Measurements from ENCODE around the gene TXNDC16. TPM values are rescaled to one million over a fixed set of nuclear protein-coding genes. Genes with fewer than 3 reads are reported as not detected.

TXNDC16 gene
- total and polyA plus RNA-seq, 5 donors: 2.6 to 7.6 (median 6.7) TPM

DNA sequence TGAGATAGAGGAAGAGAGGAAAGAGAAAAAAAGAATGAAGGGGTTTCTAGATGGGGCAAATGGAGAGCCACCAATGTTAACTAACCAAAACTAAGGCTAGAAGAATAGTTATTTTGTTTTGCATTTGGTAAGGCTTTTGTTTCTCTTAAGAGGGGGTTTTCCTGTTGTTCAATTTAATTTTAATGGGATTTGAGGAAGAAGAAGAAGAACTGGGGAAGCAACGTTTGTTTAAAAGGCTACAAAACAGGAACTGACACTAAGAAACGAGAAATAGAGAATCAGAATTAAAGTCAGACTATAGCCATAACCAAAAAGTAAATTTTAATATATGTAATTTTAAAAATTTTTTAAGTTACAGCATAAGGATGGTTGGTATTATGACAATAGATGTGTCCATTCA, 13.7 kb downstream of the TXNDC16 start:
- Histone ChIP-seq H3K4me3 (ENCODE audit: low read length) (no peak overlapping the region), H3K27me3 (ENCODE audit: control insufficient read depth, insufficient read depth) (no peaks in the 10 kb centered on the region), H3K27ac (ENCODE audit: low read length) (no peak overlapping the region), H3K4me1 (ENCODE audit: control insufficient read depth, insufficient read depth, low read length) (no peaks in the 10 kb centered on the region), H3K9me3 (ENCODE audit: control insufficient read depth, low read length) (no peaks in the 10 kb centered on the region)
- ATAC-seq (no peak), DNase-seq (no peak)
- 69% methylated on average over 2 of the region's 2 CpGs for WGBS
- intact Hi-C loops (cut with DNase I): no loop called here

DNA sequence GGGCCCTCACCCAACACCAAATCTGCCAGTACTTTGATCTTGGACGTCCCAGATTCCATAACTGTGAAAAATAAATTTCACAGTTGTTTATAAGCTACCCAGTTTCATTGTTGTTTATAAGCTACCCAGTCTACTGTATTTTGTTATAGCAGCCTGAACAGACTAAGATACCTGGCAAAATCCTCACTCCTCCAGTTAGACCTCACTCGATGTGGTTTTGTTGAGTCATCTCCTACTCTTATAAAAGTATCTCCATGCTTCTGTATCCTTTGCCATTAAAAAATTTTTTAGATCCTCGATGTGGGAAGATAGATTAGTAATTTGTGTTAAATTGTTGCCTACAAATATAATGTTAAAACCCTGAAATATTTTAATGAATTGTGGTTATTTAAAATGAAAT, 16.0 kb downstream of the TXNDC16 start:
- DNase-seq: no peak
- intact Hi-C loops (cut with DNase I): no loop called here
- ATAC-seq: no peak
- Histone ChIP-seq H3K27ac (ENCODE audit: low read length) (no peak overlapping the region), H3K27me3 (ENCODE audit: control insufficient read depth, insufficient read depth) (no peaks in the 10 kb centered on the region), H3K4me3 (ENCODE audit: low read length) (no peak overlapping the region), H3K4me1 (ENCODE audit: control insufficient read depth, insufficient read depth, low read length) (no peaks in the 10 kb centered on the region), H3K9me3 (ENCODE audit: control insufficient read depth, low read length) (no peaks in the 10 kb centered on the region)
- 90% methylated on average over 3 of the region's 3 CpGs for WGBS

DNA sequence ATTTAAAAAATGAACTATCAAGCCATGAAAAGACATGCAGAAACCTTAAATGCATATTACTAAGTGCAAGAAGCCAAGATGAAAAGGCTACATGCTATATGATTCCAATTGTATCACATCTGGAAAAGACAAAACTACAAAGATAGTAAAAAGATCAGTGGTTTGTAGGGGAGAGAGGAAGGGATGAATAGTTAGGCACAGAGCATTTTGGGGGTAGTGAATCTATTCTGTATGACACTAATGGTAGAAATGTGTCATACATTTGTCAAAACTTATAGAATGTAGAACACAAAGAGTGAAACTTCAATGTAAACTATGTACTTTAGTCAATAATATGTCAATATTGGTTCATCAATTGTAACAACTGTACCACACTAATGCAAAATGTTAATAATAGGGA, 20.8 kb downstream of the TXNDC16 start:
- ATAC-seq: no peak

DNA sequence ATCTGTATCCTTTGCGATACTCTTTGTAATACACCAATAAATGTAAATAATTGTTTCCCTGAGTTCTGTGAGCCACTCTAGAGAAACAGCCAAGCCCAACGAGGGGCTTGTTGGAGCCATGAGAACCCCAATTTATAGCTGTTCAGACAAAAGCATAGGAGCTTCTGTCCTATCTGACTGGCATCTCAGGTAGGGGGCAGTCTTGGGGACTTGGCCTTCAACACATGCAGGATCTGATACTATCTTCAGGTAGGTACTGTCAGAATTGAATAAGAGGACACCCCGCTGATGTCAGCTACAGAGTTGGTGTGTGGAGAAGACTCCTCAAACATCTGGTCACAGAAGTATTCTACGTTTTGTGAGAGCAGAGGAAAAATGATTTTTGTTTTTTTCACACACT, 25.3 kb downstream of the TXNDC16 start:
- no peaks in the 10 kb centered on the region for H3K4me1 ChIP-seq (ENCODE audit: control insufficient read depth, insufficient read depth, low read length)
- ATAC-seq (no peak), DNase-seq (no peak)
- intact Hi-C loops (cut with DNase I): no loop called here
- no peak overlapping the region for H3K27ac ChIP-seq (ENCODE audit: low read length)
- H3K27me3 ChIP-seq (ENCODE audit: control insufficient read depth, insufficient read depth): no peaks in the 10 kb centered on the region
- no peaks in the 10 kb centered on the region for H3K9me3 ChIP-seq (ENCODE audit: control insufficient read depth, low read length)
- WGBS: 85% methylated on average over 4 of the region's 4 CpGs
- no peak overlapping the region for H3K4me3 ChIP-seq (ENCODE audit: low read length)

More for the DNA sequence above, 20.8 kb downstream of the TXNDC16 start:
- Histone ChIP-seq H3K4me3 (ENCODE audit: low read length) (no peak overlapping the region), H3K27ac (ENCODE audit: low read length) (no peak overlapping the region), H3K27me3 (ENCODE audit: control insufficient read depth, insufficient read depth) (no peaks in the 10 kb centered on the region), H3K9me3 (ENCODE audit: control insufficient read depth, low read length) (no peaks in the 10 kb centered on the region), H3K4me1 (ENCODE audit: control insufficient read depth, insufficient read depth, low read length) (no peaks in the 10 kb centered on the region)
- intact Hi-C loops (cut with DNase I): no loop called here
- DNase-seq: no peak

DNA sequence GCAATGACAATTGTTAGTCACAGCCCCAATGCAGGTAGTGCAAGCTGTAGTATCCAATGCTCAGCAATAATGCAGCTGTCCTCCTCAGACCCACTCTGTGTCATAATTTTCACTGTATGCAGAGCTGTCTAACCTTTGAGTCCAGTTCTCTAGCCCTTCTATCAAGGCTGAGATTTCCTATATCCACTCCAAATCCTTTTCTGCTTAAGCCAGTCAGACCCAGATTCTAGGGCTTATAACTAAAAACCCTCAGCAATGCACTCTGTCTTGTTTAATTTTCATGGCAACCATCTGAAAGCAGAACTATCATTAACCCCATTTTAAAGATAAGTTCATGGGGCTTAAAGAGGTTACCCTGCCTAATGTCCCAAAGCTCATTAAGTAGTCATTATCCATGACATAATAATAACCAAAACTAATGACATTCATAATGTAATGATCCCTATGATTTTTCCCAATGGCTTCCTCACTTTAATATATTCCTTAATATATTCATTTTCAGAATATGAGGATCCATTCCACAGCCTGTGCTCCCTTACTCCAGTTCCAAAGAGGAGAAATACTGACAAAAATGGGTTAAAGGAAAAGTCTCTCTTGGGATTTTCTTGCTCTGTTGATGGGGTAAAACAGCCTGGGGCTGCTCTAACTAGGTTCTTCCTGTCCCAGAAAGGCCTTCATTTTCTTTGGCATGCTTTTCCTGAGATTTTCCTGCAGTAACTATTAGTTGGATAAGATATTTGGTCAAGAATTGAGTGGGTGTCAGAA, 29.5 kb downstream of the TXNDC16 start:
- intact Hi-C loops (cut with DNase I): no loop called here
- no peak overlapping the region for H3K4me3 ChIP-seq (ENCODE audit: low read length)
- H3K4me1 ChIP-seq (ENCODE audit: control insufficient read depth, insufficient read depth, low read length): no peaks in the 10 kb centered on the region
- no peak overlapping the region for H3K27ac ChIP-seq (ENCODE audit: low read length)
- no peaks in the 10 kb centered on the region for H3K9me3 ChIP-seq (ENCODE audit: control insufficient read depth, low read length)
- ATAC-seq (no peak), DNase-seq (no peak)
- no peaks in the 10 kb centered on the region for H3K27me3 ChIP-seq (ENCODE audit: control insufficient read depth, insufficient read depth)

DNA sequence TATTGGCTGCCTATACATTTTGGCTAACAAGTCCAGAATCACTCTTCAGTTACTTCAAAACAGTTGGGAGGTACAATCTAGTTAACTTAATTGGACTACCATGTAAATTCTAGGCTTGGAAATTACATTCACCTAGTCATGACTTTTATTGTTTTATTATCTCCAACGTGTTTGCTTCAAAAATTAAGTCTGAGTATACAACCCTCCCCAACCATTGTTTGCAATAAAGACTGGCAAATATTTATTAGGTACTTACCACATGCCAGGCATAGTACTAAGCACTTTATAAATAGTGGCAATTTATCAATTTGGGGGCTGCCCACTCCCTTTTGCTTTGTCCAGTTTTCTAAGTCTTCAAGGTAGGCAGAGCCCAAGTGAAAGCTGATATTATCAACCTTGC, 30.3 kb downstream of the TXNDC16 start:
- Histone ChIP-seq H3K9me3 (ENCODE audit: control insufficient read depth, low read length) (no peaks in the 10 kb centered on the region), H3K27ac (ENCODE audit: low read length) (no peak overlapping the region), H3K4me1 (ENCODE audit: control insufficient read depth, insufficient read depth, low read length) (no peaks in the 10 kb centered on the region), H3K27me3 (ENCODE audit: control insufficient read depth, insufficient read depth) (no peaks in the 10 kb centered on the region), H3K4me3 (ENCODE audit: low read length) (no peak overlapping the region)
- DNase-seq: no peak
- ATAC-seq: no peak
- intact Hi-C loops (cut with DNase I): no loop called here
- 63% methylated on average over 1 of the region's 1 CpG for WGBS

DNA sequence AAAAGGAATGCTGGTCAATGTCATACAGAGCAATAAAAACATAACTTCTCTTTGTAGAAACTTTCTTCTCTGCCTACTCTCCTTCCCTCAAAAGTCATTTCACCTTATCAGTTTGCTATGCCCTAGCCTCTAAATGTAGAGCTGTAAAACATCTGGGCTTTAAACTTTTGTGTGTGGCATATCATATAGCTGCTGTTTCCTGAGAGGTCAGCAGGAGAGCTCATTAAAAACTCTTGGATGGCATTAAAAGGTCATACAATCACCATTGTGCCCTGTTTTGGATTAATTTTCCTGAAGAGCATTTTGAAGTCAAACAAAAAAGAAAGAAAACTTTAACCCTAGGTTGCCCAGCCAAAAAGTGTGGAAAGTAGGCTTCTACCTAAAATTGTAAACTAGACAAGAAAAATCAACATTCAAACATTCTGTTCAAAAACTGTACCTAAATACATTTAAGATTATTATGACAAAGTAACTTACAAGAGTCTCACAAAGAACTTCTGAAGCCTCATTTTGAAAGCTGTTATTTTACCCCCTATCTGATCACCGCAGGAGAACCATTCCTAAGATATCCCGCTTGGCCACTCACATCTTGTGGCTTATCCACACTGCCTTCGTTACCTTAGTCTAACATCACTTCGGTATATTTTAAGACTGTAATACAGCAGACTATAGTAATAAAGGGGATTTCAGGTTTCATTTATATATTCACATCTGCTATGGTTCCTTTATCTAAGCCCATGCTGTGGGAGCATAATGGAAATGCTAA, 38.1 kb downstream of the TXNDC16 start:
- intact Hi-C loops (cut with DNase I): no loop called here
- Histone ChIP-seq H3K4me1 (ENCODE audit: control insufficient read depth, insufficient read depth, low read length) (no peaks in the 10 kb centered on the region), H3K4me3 (ENCODE audit: low read length) (no peak overlapping the region), H3K27ac (ENCODE audit: low read length) (no peak overlapping the region), H3K9me3 (ENCODE audit: control insufficient read depth, low read length) (no peaks in the 10 kb centered on the region), H3K27me3 (ENCODE audit: control insufficient read depth, insufficient read depth) (no peaks in the 10 kb centered on the region)
- ATAC-seq: no peak
- DNase-seq: no peak
- 95% methylated on average over 4 of the region's 4 CpGs for WGBS

DNA sequence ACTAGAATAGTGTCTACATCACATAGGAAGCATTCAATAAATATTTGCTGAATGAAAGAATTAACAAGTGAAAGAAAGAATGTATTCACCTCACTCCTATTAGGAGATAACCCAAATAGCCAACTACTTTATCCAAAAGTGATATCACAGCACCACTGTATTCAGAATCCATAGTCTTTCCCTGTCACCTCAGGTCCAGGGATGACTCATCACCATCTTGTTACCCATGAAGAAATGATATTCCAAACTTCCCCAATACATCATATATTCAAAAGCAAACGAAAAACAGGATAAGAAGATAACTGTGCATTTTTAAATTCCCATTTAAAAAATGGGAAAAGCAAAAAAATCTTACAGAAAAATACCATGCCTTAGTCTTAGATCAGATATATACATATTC, 39.1 kb downstream of the TXNDC16 start:
- Histone ChIP-seq H3K27ac (ENCODE audit: low read length) (no peak overlapping the region), H3K4me1 (ENCODE audit: control insufficient read depth, insufficient read depth, low read length) (no peaks in the 10 kb centered on the region), H3K27me3 (ENCODE audit: control insufficient read depth, insufficient read depth) (no peaks in the 10 kb centered on the region), H3K4me3 (ENCODE audit: low read length) (no peak overlapping the region), H3K9me3 (ENCODE audit: control insufficient read depth, low read length) (no peaks in the 10 kb centered on the region)
- ATAC-seq (no peak), DNase-seq (no peak)
- WGBS: 82% methylated on average over 1 of the region's 1 CpG
- intact Hi-C loops (cut with DNase I): no loop called here

DNA sequence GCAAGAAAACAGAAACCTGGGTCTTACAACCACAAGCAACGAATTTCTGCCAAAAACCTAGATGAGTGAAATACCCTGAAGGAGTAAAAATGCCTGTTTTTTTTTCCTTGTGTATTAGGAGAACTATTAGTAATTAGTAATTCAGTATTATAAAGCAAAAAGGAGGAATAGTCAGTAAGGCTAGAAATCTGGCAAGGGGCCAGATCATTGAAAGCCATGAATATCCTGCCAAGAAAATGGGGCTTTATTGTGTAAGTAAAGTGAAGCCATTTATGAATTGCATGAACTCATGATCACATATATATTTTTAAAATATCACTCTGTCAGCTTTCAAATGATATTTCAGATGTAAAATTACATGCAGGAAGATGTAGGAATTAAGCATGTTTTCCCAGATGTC, 57.9 kb downstream of the TXNDC16 start:
- 77% methylated on average over 1 of the region's 1 CpG for WGBS
- intact Hi-C loops (cut with DNase I): no loop called here
- H3K4me1 ChIP-seq (ENCODE audit: control insufficient read depth, insufficient read depth, low read length): no peaks in the 10 kb centered on the region
- no peak overlapping the region for H3K27ac ChIP-seq (ENCODE audit: low read length)
- no peaks in the 10 kb centered on the region for H3K27me3 ChIP-seq (ENCODE audit: control insufficient read depth, insufficient read depth)
- no peak for ATAC-seq
- no peaks in the 10 kb centered on the region for H3K9me3 ChIP-seq (ENCODE audit: control insufficient read depth, low read length)
- no peak overlapping the region for H3K4me3 ChIP-seq (ENCODE audit: low read length)
- no peak for DNase-seq

GRCh38 chr14:52485350-52485960, 66.8 kb downstream of the TXNDC16 start:
- Histone ChIP-seq H3K27me3 (ENCODE audit: control insufficient read depth, insufficient read depth) (no peaks in the 10 kb centered on the region), H3K9me3 (ENCODE audit: control insufficient read depth, low read length) (no peaks in the 10 kb centered on the region), H3K27ac (ENCODE audit: low read length) (no peak overlapping the region), H3K4me1 (ENCODE audit: control insufficient read depth, insufficient read depth, low read length) (no peaks in the 10 kb centered on the region), H3K4me3 (ENCODE audit: low read length) (no peak overlapping the region)
- 90% methylated on average over 4 of the region's 4 CpGs for WGBS
- intact Hi-C loops (cut with DNase I): no loop called here
- ATAC-seq: no peak
- DNase-seq: no peak

DNA sequence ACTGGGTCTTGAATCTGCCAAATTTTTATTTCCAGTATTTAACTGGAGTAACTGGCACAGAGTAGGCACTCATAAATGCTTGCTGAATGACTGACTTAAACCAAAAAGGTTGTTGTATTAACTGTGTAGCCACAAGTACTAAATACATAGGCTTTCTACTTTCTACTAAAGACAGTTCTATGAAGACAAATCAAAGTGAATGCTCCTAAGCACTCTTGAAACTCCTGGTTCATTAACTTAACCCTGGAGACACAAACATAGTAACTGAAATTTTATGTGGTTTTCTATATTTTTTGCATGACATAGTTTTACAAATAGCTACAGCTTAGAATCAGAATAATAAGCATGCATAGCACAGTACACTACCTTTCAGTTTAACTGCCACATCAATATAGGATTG, 70.4 kb downstream of the TXNDC16 start:
- H3K4me1 ChIP-seq (ENCODE audit: control insufficient read depth, insufficient read depth, low read length): no peaks in the 10 kb centered on the region
- no peak for ATAC-seq
- H3K9me3 ChIP-seq (ENCODE audit: control insufficient read depth, low read length): no peaks in the 10 kb centered on the region
- no peak for DNase-seq
- H3K27me3 ChIP-seq (ENCODE audit: control insufficient read depth, insufficient read depth): no peaks in the 10 kb centered on the region
- no peak overlapping the region for H3K4me3 ChIP-seq (ENCODE audit: low read length)
- intact Hi-C loops (cut with DNase I): no loop called here
- no peak overlapping the region for H3K27ac ChIP-seq (ENCODE audit: low read length)

Data from right cardiac atrium (tissue), 5 donors.